Fibroblast of lung (primary cell): ENCODE measurements around the gene TMEM270. TPM values are rescaled to one million over a fixed set of nuclear protein-coding genes. Genes with fewer than 3 reads are reported as not detected.

Experiments used
- DNase-seq, 2 donors: peaks; one replicate each; pipeline versions ENCODE4 v3.0.0 to v3.0.0-alpha.2; 2010; ENCODE audit warnings: low read depth in 2 of 2
- H2AFZ ChIP-seq: 2 replicates; pipeline ENCODE4 v1.5.1; 2012; ENCODE audit warnings: low read length, control low read depth, inconsistent platforms
- H3K27ac ChIP-seq: 2 replicates; pipeline ENCODE4 v1.5.1; 2011; ENCODE audit warnings: low read length, control low read depth; ENCODE audit not compliant: insufficient read depth
- H3K27me3 ChIP-seq: 2 replicates; pipeline ENCODE4 v1.5.1; 2011; ENCODE audit warnings: mild to moderate bottlenecking, low read length; ENCODE audit not compliant: control insufficient read depth, insufficient read depth
- H3K36me3 ChIP-seq: 2 replicates; pipeline ENCODE4 v1.5.1; 2011; ENCODE audit warnings: low read length; ENCODE audit not compliant: control insufficient read depth, insufficient read depth
- H3K4me1 ChIP-seq: 2 replicates; pipeline ENCODE4 v1.5.1; 2011; ENCODE audit warnings: low read length; ENCODE audit not compliant: control insufficient read depth, insufficient read depth; ENCODE audit errors: extremely low read depth
- H3K4me2 ChIP-seq: 2 replicates; pipeline ENCODE4 v1.5.1; 2011; ENCODE audit warnings: low read length, control low read depth; ENCODE audit not compliant: insufficient read depth; ENCODE audit errors: extremely low read depth
- H3K4me3 ChIP-seq, 4 experiments: fragments of 200-600 bp in 1 of 4; sonication (generic) in 1 of 4; replicated peaks in 1 of 4; 2 replicates each; pipeline ENCODE4 v1.5.1; 2011 to 2016; ENCODE audit warnings: low read length in 4 of 4, low read depth in 3 of 4, mild to moderate bottlenecking in 3 of 4, control low read depth in 2 of 4, inconsistent platforms in 1 of 4, mixed read lengths in 1 of 4; ENCODE audit not compliant: insufficient read depth in 1 of 4; ENCODE audit errors: control extremely low read depth in 1 of 4
- H3K79me2 ChIP-seq: 2 replicates; pipeline ENCODE4 v1.5.1; 2012; ENCODE audit warnings: mild to moderate bottlenecking, low read length, inconsistent platforms; ENCODE audit not compliant: control insufficient read depth, insufficient read depth
- H3K9ac ChIP-seq: 2 replicates; pipeline ENCODE4 v1.5.1; 2011; ENCODE audit warnings: mild to moderate bottlenecking, low read length, control low read depth; ENCODE audit not compliant: insufficient read depth
- H3K9me3 ChIP-seq: 2 replicates; pipeline ENCODE4 v1.5.1; 2012; ENCODE audit warnings: low read depth, low read length; ENCODE audit not compliant: control insufficient read depth, insufficient read depth
- H4K20me1 ChIP-seq: 2 replicates; pipeline ENCODE4 v1.5.1; 2011; ENCODE audit warnings: low read length; ENCODE audit not compliant: control insufficient read depth, insufficient read depth; ENCODE audit errors: extremely low read depth
- EZH2 ChIP-seq: IDR thresholded peaks from 2 replicates; pipeline ENCODE4 v1.5.1; 2012; ENCODE audit warnings: low read length, control low read depth, mild to moderate bottlenecking; ENCODE audit errors: missing control alignments
- polyA plus RNA-seq, 2 donors: library from polyadenylated mRNA; depleted of rRNA in 1 of 2; stranded (reverse) in 1 of 2; unstranded in 1 of 2; fragments of >200 nt; gene quantifications; 2 replicates each; pipeline ENCODE4 v1.2.1, GENCODE V29; 2011 to 2012; ENCODE audit warnings: missing spikeins in 1 of 2
- total RNA-seq: library from RNA; depleted of rRNA; stranded (reverse); fragments of >200 nt; gene quantifications from 2 replicates; pipeline ENCODE4 v1.2.1, GENCODE V29; 2014
- TF ChIP-seq, protein P1 (sequence below), 2 donors: IDR thresholded peaks in 1 of 2; conservative IDR thresholded peaks in 1 of 2; 1 replicate in 1 of 2; 2 replicates in 1 of 2; pipeline ENCODE4 v1.5.1; 2011 to 2012; ENCODE audit warnings: low read length in 2 of 2, control low read depth in 1 of 2, inconsistent platforms in 1 of 2, low read depth in 1 of 2, mild to moderate bottlenecking in 1 of 2

The TMEM270 gene
- total and polyA plus RNA-seq, 2 donors (not counting 1 experiment from before 2014, with no cell fraction given): not detected

DNA sequence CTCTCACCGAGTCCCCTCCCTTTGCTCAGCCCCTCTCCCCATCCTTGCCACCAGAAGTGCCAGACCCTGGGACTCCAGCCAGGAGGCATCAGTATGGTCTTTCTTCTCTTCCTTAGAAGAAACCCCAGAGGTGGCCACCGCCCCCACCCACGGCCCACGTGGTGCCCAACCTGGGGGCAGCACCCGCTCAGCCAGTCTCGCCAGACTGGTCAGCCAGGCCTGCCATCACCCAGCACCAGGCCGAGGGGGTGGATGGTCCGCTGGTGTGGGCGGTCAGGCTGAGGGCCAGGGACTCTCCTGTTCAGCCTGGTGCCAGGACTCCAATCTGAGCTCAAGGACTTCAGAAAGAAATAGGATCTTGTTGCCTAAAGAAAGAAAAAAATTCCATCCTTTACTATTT lies 36.0 kb upstream of the TMEM270 start:
- Histone ChIP-seq H3K4me3 (no peak overlapping the region), H3K9me3 (no peaks in the 10 kb centered on the region), H3K27me3 (no peaks in the 10 kb centered on the region), H3K4me1 (peaks cover 17% of the 10 kb centered on the region), H3K36me3 (no peaks in the 10 kb centered on the region), H3K4me2 (no peak overlapping the region), H4K20me1 (no peaks in the 10 kb centered on the region), H3K79me2 (no peaks in the 10 kb centered on the region), H3K27ac (no peak overlapping the region), H3K9ac (no peak overlapping the region), H2AFZ (no peak overlapping the region)
- DNase-seq: no peak
- TF ChIP-seq EZH2: no peak
- TF ChIP-seq, protein P1, sequence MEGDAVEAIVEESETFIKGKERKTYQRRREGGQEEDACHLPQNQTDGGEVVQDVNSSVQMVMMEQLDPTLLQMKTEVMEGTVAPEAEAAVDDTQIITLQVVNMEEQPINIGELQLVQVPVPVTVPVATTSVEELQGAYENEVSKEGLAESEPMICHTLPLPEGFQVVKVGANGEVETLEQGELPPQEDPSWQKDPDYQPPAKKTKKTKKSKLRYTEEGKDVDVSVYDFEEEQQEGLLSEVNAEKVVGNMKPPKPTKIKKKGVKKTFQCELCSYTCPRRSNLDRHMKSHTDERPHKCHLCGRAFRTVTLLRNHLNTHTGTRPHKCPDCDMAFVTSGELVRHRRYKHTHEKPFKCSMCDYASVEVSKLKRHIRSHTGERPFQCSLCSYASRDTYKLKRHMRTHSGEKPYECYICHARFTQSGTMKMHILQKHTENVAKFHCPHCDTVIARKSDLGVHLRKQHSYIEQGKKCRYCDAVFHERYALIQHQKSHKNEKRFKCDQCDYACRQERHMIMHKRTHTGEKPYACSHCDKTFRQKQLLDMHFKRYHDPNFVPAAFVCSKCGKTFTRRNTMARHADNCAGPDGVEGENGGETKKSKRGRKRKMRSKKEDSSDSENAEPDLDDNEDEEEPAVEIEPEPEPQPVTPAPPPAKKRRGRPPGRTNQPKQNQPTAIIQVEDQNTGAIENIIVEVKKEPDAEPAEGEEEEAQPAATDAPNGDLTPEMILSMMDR (conservative IDR thresholded peaks at IDR 0.05 in 1 of 2, IDR thresholded peaks at IDR 0.05 in 1 of 2; ENCODE audit: low read depth in 1 of 2, low read length in 2 of 2): no peak

DNA sequence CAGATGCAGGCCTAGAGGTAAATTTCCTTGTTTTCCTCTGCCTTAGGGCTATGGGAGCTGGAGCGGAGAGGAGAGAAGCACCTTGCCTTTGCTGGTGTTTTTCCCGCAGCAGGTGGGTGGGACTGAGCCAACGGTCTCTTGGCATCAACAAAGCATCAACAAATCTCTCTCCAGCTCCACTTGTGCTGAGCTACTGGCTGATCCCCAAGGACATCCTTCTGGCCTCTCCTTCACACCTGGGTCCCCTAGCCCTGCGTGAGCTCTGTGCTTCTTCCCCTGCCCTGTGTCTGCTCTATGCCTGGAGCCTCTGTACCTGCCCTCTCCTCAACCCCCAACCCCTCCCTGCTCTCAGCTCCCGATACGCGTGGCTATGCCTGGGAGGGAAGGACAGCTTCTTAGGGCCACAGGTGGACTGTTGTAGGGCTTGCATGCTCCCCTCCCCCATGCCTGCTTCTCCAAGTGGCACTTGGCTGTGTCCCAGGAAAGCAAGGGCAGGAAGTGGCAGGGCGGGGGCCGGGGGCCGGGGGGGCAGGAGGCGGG lies 33.3 kb upstream of the TMEM270 start:
- Histone ChIP-seq H3K27ac (no peak overlapping the region), H3K9me3 (no peaks in the 10 kb centered on the region), H3K4me2 (no peak overlapping the region), H3K79me2 (no peaks in the 10 kb centered on the region), H3K27me3 (no peaks in the 10 kb centered on the region), H4K20me1 (no peaks in the 10 kb centered on the region), H3K9ac (no peak overlapping the region), H3K36me3 (no peaks in the 10 kb centered on the region), H2AFZ (no peak overlapping the region), H3K4me3 (no peak overlapping the region), H3K4me1 (peaks cover 20% of the 10 kb centered on the region)
- TF ChIP-seq EZH2: no peak
- TF ChIP-seq, protein P1 (conservative IDR thresholded peaks at IDR 0.05 in 1 of 2, IDR thresholded peaks at IDR 0.05 in 1 of 2; ENCODE audit: low read depth in 1 of 2, low read length in 2 of 2): no peak
- no peak for DNase-seq

DNA sequence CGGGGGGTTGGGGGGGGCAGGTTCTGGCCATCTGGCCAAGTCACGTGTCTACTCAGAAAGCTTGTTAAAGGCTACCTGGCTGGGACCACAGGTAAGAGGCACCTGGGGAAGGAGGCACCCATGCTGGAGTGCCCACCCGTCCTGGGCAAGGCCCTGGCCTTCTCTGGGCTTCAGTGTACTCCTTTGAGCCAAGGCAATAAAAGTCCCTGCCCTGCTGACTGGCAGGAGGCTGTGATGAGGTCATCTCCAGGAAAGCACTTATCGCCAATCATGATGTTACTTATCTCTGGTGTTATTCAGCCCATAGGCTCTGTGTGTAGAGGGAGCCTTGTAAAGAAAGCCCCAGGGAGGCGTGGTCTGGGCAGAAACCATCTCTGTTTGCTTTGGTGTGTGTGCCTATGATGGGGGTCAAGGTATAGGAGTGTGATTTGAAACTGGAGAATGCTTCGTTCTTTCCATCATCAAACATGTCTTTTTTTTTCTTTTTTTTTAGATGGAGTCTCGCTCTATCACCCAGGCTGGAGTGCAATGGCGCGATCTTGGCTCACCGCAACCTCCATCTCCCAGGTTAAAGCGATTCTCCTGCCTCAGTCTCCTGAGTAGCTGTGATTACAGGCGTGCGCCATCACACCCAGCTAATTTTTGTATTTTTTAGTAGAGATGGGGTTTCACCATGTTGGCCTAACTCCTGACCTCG lies 32.7 kb upstream of the TMEM270 start:
- Histone ChIP-seq H3K9me3 (no peaks in the 10 kb centered on the region), H3K27me3 (no peaks in the 10 kb centered on the region), H3K4me3 (no peak overlapping the region), H4K20me1 (no peaks in the 10 kb centered on the region), H3K36me3 (no peaks in the 10 kb centered on the region), H3K4me2 (no peak overlapping the region), H3K79me2 (no peaks in the 10 kb centered on the region), H3K9ac (no peak overlapping the region), H2AFZ (no peak overlapping the region), H3K4me1 (peaks cover 15% of the 10 kb centered on the region), H3K27ac (no peak overlapping the region)
- no peak for TF ChIP-seq EZH2
- TF ChIP-seq, protein P1 (conservative IDR thresholded peaks at IDR 0.05 in 1 of 2, IDR thresholded peaks at IDR 0.05 in 1 of 2; ENCODE audit: low read depth in 1 of 2, low read length in 2 of 2): no peak
- DNase-seq: peak; percentile 36 to 63
